GM12864 (cell line): ENCODE results near the gene SLC4A1AP.

ENCODE experiments used
- DNase-seq: peaks from one replicate; pipeline ENCODE4 v3.0.0-alpha.2; 2011; ENCODE audit warnings: low read depth
- H3K4me3 ChIP-seq: 2 replicates; pipeline ENCODE4 v1.5.1; 2011; ENCODE audit warnings: mild to moderate bottlenecking, low read depth, low read length, control low read depth
- TF ChIP-seq, protein P1 (sequence below): IDR thresholded peaks from 2 replicates; pipeline ENCODE4 v1.5.1; 2011; ENCODE audit warnings: low read depth, mild to moderate bottlenecking, moderate library complexity, low read length, control low read depth, inconsistent platforms; ENCODE audit errors: missing control alignments

SLC4A1AP gene

DNA sequence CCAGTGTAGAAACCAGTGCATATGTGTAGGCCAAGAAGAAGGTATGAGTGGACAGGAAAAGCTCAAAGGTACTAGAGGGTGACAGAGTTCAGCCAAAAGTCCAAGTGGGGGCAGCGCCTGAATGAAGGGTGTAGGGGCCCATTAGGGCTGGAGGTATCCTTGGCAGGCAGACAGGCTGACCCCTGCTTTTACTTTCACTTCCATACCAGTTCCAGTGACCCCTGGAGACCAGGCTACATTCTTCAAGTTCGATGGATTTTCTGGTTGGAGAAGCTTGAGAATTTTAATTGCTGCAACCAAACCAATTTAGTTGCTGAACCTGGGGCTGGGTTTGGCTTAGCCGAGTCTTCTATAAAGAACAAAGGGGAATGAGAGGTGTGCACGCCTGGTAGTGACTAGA lies 65.5 kb downstream of the SLC4A1AP start:
- TF ChIP-seq, protein P1, sequence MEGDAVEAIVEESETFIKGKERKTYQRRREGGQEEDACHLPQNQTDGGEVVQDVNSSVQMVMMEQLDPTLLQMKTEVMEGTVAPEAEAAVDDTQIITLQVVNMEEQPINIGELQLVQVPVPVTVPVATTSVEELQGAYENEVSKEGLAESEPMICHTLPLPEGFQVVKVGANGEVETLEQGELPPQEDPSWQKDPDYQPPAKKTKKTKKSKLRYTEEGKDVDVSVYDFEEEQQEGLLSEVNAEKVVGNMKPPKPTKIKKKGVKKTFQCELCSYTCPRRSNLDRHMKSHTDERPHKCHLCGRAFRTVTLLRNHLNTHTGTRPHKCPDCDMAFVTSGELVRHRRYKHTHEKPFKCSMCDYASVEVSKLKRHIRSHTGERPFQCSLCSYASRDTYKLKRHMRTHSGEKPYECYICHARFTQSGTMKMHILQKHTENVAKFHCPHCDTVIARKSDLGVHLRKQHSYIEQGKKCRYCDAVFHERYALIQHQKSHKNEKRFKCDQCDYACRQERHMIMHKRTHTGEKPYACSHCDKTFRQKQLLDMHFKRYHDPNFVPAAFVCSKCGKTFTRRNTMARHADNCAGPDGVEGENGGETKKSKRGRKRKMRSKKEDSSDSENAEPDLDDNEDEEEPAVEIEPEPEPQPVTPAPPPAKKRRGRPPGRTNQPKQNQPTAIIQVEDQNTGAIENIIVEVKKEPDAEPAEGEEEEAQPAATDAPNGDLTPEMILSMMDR: no peak
- H3K4me3 ChIP-seq: no peak overlapping the region
- DNase-seq: no peak

DNA sequence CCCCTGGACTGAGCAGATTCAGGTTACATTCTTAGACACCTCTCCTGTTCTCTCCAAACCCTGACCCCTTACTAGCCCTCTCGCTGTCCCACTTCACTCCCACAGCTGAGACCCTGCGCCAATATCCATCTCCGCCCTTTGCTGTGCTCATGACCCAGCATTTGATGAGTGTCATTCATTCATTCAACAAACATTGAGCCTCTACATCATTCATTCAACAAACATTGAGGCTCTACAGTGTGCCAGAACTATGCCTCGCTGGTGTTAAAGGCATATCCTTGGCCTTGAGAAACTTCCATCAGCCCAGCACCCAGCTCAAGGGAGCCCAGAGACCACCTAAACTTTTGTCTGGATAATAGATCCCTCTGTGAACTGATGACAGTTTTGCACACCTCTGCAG lies 65.9 kb downstream of the SLC4A1AP start:
- no peak for DNase-seq
- H3K4me3 ChIP-seq: no peak overlapping the region
- TF ChIP-seq, protein P1: no peak

DNA sequence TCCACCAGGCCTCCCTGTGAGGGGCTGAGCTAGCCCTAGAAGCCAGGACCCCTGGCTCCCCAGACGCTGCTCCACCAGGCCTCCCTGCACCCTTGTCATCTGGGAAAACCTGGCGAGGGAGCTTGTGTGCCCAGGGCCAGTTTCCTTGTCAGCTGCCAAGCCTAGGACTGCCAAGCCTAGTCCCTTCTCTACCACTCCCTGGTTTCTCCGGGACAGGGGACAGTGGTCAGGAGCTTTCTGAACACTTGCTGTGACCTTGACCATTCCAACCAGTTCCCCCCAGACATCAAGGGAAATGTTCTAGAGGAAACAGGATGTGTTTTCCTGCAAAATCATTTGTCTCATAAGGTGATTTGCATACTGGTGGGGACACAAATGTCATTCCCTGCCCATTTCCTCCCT lies 66.6 kb downstream of the SLC4A1AP start:
- no peak for DNase-seq
- no peak overlapping the region for H3K4me3 ChIP-seq
- TF ChIP-seq, protein P1: no peak

DNA sequence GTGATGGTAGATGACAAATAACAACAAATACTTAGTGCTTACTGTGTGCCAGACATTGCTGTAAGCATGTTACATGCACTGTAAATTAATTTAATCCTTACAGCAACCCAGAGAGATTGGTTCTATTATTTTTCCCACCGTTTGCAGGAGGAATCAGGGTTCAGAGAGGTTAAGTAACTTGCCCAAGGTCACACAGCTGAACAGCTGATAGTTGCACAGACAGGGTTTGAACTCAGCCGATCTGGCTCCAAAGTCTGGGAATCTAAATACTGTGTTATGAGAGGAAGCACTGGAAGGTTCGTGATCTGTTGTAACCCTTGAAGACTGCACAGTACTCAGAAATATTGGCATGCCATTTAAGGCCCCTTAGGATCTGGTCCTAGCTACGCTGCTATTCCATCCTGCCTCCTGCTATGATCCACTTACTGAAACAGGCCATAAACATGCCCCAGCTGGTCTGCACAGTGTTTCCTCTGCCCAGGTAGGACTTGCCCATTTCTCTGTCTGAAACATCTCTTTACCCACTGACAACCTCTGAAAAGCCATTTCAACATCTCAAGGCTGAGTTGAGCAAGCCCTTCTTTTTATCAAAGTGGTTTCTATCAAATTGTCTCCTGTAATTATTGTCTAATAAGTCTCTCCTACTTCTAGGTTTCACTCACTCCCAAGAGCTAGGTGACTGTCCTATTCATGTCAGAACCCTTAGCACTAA lies 67.4 kb downstream of the SLC4A1AP start:
- TF ChIP-seq, protein P1: no peak
- no peak for DNase-seq
- H3K4me3 ChIP-seq: no peak overlapping the region

DNA sequence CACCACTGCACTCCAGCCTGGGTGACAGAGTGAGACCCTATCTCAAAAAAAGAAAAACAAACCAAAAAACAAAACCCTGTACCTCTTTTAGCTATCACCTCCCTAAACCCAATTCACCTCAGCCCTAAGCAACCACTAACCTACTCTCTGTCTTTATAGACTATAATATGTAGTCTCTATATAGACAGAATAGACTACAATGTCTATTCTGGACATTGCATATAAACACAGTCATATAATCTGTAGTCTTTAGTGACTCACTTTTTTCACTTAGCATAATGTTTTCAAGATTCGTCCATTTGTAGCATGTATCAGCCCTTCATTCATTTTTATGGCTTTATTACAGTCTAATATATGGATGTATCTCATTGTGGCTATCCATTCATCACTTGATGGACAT lies 70.6 kb downstream of the SLC4A1AP start:
- H3K4me3 ChIP-seq: no peak overlapping the region
- TF ChIP-seq, protein P1: no peak
- DNase-seq: no peak

DNA sequence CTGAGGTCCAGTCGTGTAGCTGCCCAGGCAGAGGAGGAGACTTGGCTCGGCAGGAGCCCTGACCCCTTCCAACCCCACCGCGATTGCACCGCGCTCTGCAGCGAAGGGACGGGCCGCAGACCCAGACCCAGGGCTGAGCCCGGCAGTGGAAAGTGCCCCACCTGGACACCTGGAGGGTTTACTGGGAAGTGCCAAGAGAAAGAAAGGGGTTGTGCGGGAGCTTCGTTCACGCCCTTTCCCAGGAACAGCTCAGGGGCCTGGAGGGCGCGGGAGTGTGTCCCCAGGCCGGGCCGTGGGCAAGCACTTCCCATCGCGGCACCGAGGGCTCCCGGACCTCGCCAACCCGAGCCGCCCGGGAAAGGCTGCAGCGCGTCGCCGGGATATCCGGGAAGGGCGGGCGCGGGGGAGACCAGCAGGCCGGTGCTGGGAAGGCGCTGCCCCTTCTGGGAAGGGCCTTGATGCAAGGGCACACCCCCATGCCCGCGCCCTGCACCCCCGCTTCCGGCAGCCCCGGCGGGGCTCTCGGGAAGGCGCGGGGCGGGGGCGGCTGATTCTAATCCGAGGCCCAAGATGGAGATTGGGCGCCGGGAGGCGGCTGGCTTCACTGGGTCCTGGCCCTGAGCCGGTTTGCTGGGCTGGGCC lies 71.7 kb downstream of the SLC4A1AP start:
- TF ChIP-seq, protein P1: no peak
- DNase-seq: no peak
- H3K4me3 ChIP-seq: no peak overlapping the region
